DMS 273 (cell line): ENCODE data around the gene FOCAD.
A peak's percentile ranks its signal among the peaks of the same experiment; 100 is the strongest.
"Not testable (repeated sequence)": the region's sequence is repeated elsewhere in the genome, so short reads cannot be mapped to it uniquely, and the experiment has no call there.

Source experiments
- DNase-seq: peaks from one replicate; lab custom pipeline; 2025; ENCODE audit not compliant: unreplicated experiment; lab: John Stamatoyannopoulos, UW

FOCAD gene

DNA sequence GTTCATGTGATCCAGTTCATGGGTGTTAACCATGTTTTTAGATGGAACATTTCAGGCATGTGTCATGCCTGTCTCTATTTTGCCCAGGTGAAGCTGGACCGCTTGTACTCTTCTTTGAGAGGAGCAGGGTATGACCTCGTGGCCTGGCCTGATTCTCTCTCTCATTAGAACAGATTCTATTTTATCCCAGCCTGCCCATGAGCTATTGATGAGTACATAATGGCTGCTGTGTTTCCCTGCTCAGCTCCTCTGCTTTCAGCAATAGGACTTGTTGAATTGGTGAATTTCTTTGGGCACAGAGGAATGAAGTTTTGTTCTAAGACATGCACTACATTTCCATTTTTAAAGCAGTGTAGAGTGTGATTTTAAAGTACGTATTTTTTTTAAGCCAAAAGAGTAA, 261.2 kb downstream of the FOCAD start:
- no peak for DNase-seq

DNA sequence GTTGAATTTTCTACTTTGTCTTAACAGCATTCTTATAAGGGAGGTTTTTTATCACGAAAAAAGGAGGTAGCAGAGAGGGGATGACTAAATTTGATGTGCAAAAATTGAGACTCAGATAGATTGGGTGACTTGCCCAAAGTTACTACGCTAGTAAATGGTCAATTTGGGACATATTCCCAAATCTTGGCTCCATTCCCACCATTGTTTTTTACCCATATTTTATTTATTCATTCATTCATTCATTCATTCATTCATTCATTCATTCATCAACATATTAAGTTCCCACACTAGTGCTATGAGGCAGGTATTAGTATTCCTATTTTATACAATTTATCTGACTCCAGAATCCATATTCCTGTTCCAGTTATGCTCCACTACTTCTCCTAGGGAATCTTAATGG, 261.8 kb downstream of the FOCAD start:
- no peak for DNase-seq

DNA sequence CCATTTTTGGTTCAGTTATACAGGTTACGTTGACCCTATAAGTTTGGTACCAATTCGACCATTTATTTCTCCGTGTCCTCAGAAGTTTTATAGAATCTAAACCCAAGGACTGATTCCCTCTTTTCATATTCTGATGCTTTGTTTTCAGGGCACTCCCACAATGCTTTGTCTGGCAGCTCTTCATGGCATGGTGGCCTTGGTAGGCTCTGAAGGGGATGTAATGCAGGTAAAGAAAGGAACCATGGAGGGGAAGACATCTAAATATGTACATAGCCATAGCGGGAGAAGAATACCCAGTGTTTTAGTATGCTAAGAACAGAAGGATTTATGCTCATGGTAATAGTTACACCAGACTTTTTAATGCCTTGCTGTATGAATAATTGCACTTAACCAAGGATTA, 264.6 kb downstream of the FOCAD start:
- DNase-seq = no peak

DNA sequence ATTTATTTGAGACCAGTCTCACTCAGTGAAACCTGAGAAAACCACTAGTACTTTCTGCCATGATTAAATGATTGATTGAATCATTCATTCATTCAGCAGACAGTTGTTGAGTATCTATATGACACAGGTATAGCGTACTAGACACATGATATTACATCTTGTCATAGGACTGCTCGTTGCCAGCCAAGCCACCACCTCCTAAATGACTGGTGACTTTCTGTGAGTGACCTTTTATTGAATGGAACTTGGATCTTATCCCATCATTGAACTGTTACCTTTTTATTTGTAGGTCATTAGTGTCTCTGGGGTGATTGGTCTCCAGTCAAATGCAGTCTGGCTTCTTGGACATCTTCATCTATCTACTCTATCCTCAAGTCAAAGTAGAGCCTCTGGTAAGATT, 266.6 kb downstream of the FOCAD start:
- DNase-seq = no peak

GRCh38 chr9:20962536-20963225, 278.6 kb downstream of the FOCAD start:
- DNase-seq = no peak

GRCh38 chr9:20972684-20973083, 288.6 kb downstream of the FOCAD start:
- DNase-seq = no peak

GRCh38 chr9:20973246-20973947, 289.3 kb downstream of the FOCAD start:
- not testable (repeated sequence) for DNase-seq

GRCh38 chr9:20974191-20974938, 290.3 kb downstream of the FOCAD start:
- DNase-seq = not testable (repeated sequence)

GRCh38 chr9:20978249-20978648, 294.2 kb downstream of the FOCAD start:
- DNase-seq = no peak

DNA sequence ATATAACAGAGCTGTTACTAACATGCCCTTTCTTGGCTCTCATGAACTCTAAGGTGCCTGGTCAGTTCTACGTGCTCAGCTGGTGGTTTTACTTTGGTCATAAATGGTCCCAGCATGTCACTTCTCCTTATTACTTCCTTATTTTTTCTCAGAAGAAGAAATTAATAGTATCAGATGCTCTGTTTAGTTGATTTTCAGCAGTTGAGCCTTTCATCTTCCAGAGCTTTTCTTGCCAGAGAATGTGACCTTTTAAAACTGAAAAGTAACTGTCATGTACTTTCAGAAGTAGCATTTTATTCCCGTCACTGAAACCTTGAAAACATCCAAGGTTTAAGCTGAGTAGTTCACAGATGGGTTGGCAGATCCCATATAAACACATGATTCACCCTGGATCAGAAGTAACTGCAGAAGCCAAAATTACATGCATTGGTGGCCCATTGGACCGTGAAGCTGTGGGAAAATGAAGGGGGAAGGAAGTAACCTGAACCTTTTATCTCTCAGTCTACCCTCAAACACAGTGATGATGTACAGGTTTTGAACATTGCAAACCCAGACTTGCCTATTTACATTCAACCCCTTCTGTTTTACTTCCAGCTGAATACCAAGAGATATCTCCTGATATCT, 296.9 kb downstream of the FOCAD start:
- peak; percentile 62 for DNase-seq

- DNase-seq = peak; percentile 22
Observed at GRCh38 chr9:20981486-20981885, 297.4 kb downstream of the FOCAD start.

- DNase-seq = no peak
Observed at GRCh38 chr9:20984506-20984905, 300.4 kb downstream of the FOCAD start.

DNA sequence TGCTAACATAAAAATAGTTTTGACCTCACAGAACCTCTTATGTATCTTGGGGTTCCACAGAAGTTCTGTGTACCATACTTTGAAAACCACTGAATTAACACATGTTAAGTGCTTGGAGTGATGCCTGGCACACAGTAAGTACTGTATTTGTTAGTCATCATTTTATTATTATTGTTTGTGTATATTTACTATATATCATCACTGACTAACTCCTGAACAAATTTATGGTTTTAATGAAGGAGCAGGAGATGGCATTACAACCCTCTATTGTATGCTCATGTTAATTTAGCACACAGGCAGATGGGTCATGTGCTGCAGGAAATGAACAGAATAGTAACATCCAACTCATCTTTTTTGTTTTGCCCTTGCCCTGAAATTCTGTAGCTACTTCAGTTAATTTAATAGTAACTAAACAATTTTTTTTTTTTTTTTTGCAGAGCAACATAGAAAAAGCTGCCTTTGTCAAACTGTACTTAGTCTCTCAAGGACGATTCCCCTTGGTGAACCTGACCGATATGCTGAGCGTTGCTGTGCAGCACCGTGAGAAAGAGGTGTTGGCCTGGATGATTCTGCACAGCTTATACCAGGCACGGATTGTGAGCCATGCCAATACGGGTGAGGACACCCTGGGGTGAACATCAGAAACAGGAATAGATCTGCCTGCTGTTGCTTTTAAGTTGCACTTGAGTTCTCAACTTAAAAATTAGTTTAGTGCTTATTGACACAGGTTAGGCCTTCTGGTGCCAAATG, 302.0 kb downstream of the FOCAD start:
- DNase-seq = no peak

DNA sequence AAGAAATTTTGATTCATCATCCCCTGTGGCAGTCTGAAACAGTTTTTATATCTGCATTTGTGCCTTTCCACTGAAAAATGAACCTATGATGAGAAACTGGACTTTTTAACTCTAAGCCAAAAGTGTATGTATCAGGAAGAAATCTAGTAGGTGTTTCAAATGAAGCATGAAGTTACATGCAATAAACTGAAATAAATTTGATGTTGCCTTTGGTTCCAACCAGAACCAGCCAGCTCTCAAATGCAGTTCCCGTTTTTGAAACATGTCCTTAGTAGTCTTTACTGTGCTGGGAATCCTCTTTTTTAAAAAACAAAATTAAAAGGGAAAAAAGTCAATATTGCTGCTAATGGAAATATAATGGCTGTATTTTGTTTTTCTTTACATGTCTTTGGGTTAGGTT, 303.5 kb downstream of the FOCAD start:
- no peak for DNase-seq

- no peak for DNase-seq
Observed at GRCh38 chr9:20988061-20988460, 304.0 kb downstream of the FOCAD start.

DNA sequence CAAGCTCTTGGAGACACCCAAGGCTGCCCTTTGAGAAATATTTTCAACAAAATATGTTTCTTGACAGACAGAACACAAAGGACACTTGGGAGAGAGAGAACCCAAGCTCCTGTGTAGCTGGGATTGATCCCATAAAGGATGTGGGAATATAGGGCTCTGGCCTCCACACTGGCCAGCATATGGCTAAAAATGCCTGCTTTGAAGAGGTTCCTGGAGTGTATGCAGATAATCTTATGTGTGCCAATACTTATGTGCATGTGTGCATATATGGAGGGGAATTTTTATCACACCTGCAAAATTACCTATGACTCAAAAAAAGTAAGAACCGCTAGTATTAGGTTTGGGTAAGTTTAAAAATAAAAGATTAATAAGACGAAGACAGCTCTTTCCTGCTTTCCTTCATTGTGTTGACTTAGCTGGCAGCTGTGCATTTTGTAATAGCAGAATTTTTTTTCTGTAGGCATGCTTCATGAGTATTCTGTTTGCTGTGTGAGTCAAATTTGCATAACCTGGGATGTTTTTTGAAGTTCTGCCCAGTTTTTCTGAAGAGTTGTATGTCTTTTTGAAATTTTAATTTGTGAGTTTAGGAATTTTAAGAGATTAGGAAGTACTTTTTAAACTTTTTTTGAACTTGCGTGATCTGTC, 304.7 kb downstream of the FOCAD start:
- DNase-seq = peak; percentile 8

- DNase-seq = peak; percentile 3
Observed at GRCh38 chr9:20989923-20990341, 305.9 kb downstream of the FOCAD start.

DNA sequence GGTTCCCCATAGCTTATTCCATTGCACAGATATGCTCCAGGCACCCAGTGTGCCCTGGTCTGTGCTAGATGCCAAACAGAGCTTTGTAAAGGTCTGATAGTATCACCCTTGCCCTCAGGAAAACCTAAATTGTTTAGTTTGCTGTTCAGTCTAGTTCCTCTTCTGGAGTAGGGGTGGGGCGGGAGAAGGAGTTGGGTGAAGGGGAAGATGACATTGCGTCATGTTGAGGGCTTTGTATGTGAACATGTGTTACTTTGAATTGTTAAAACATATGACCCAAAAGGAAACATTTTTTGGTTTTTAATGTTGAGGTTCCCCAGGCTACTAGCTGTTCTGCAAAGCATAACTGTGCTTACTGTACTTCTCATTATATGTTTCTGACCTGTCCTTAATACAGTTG, 306.8 kb downstream of the FOCAD start:
- no peak for DNase-seq

DNA sequence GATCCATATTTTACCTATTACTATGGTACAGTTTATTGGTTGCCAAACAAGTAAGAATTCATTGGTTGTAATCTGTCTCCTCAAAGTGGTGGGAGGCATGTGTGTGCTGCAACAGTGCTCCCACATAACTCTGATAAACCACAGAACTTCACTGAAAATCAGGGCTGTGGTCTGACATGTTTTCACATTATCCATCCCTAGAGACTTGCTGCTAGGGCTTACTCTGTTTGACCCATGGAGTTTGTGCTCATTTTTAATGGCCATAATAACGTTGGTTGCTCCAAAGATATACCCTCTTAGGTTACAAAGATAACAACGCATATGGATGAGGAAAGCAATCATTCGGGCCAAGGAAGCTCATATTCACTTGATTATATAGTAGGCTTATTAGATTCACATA, 310.4 kb downstream of the FOCAD start:
- no peak for DNase-seq

- no peak for DNase-seq
Observed at GRCh38 chr9:20995616-20996015, 311.6 kb downstream of the FOCAD start.
